ENCODE measurements around the gene RPP30. TPM values are rescaled to one million over a fixed set of nuclear protein-coding genes. Genes with fewer than 3 reads are reported as not detected.

The RPP30 gene
- total and polyA plus RNA-seq, 9 of the 15 experiments (the other 6 are each of a cell fraction or from before 2014, with no cell fraction given): 37.3 to 170 (median 69.1) TPM

- CTCF ChIA-PET (ENCODE audit: low intra/inter-chr PET ratio): no interaction called here
- BruUV-seq (replicated peaks): no TSS peak
- peak; percentile 60 to 74 (median 68) for DNase-seq (ENCODE audit: extremely low read depth in 1 of 4, low spot score in 3 of 4)
- H3K36me3 ChIP-seq (ENCODE audit: control insufficient read depth, insufficient read depth, low read length): no peaks in the 10 kb centered on the region
- peak; percentile 97 for ATAC-seq
- H3K79me2 ChIP-seq (ENCODE audit: control insufficient read depth, insufficient read depth, low read length): no peaks in the 10 kb centered on the region
- peaks cover 0 to 15% of the 10 kb centered on the region in 2 experiments; a peak in 3 of 5 replicates for H3K4me1 ChIP-seq (replicated peaks in 1 of 2; ENCODE audit: control insufficient read depth in 2 of 2, insufficient read depth in 2 of 2, low read length in 2 of 2)
- no peaks in the 10 kb centered on the region for H4K20me1 ChIP-seq (replicated peaks; ENCODE audit: control insufficient read depth, insufficient read depth, low read length)
- peak within 1 kb of the TSS; percentile 66 for H3K4me2 ChIP-seq (ENCODE audit: insufficient read depth, low read length)
- peak within 1 kb of the TSS; percentile 83 for H2AFZ ChIP-seq (ENCODE audit: low read depth, low read length)
- WGBS (ENCODE audit: insufficient coverage, low coverage, missing lambda C conversion rate): 3% methylated on average over 10 of the region's 104 CpGs
- in situ Hi-C loops (cut with MboI): loop anchor here (10.0 to 25.0 kb wide), 2 partner anchors 103 to 1421 kb away; no protein-coding TSS in a partner anchor
- no peak within 1 kb of the TSS for H3K27ac ChIP-seq (ENCODE audit: extremely low read depth, low read depth, low read length)
- POLR2A ChIA-PET: no interaction called here
- H3K27me3 ChIP-seq (ENCODE audit: control insufficient read depth in 2 of 2, insufficient read depth in 2 of 2, low read length in 2 of 2): peaks cover 8 to 13% of the 10 kb centered on the region in 2 experiments; a peak in 4 of 5 replicates
- no peaks in the 10 kb centered on the region for H3K9me3 ChIP-seq (replicated peaks; ENCODE audit: control insufficient read depth, insufficient read depth, low read depth, low read length)
- intact Hi-C loops (cut with micrococcal nuclease): no loop called here
- H3K9ac ChIP-seq (ENCODE audit: insufficient read depth in 1 of 2, low read depth in 2 of 2, low read length in 2 of 2): peak within 1 kb of the TSS in 1 of 2 experiments; percentile 90; a peak in 3 of 4 replicates
- peak within 1 kb of the TSS; percentile 54 for H3K4me3 ChIP-seq
- no peaks in the 10 kb centered on the region for H3K9me1 ChIP-seq (ENCODE audit: control insufficient read depth, insufficient read depth, low read length)
- FAIRE-seq: no peak
- TF ChIP-seq HMG20B (CRISPR knock-in tag; IDR thresholded peaks at IDR 0.05) (no peak), TAF9B (IDR thresholded peaks at IDR 0.05; ENCODE audit: partially characterized antibody) (no peak), RB1 (IDR thresholded peaks at IDR 0.05; ENCODE audit: low read depth) (peak; percentile 28; the same call in 1 of the 2 replicates), NONO (IDR thresholded peaks at IDR 0.05; ENCODE audit: low read depth in 2 of 2, low read length in 1 of 2) (0 out of 4 replicates have a peak, but pooled peaks of 1 of the 2 experiments have one; percentile 43), CTBP1 (IDR thresholded peaks at IDR 0.05; ENCODE audit: borderline replicate concordance) (peak; percentile 94), ZBTB12 (CRISPR knock-in tag; IDR thresholded peaks at IDR 0.05) (no peak), E2F6 (IDR thresholded peaks at IDR 0.05; ENCODE audit: borderline replicate concordance in 1 of 2, extremely low read depth in 1 of 2, insufficient read depth in 1 of 2, insufficient read length in 1 of 2, low read depth in 1 of 2, low read length in 1 of 2, poor library complexity in 1 of 2, severe bottlenecking in 1 of 2) (peak in 1 of 2 experiments; percentile 56), SMC3 (conservative IDR thresholded peaks at IDR 0.05; ENCODE audit: insufficient read depth, low read depth, low read length) (0 out of 2 replicates have a peak, but pooled peaks have one; percentile 11), HNRNPLL (IDR thresholded peaks at IDR 0.05; ENCODE audit: low read depth, low read length, poor library complexity, severe bottlenecking) (peak; percentile 86), DNMT1 (IDR thresholded peaks at IDR 0.05) (no peak), CTCFL (IDR thresholded peaks at IDR 0.05; ENCODE audit: borderline replicate concordance, insufficient read depth, low read depth, low read length, poor library complexity, severe bottlenecking) (peak; percentile 93), ILF3 (IDR thresholded peaks at IDR 0.05; ENCODE audit: borderline replicate concordance) (peak; percentile 33; the same call in 1 of the 2 replicates)
Measured at GRCh38 chr10:90857635-90858460, 13.9 kb upstream of the RPP30 start, which contains the start of gene HTR7. HTR7 (minus strand) TSS chr10:90858039; CDS start chr10:90857671, 368 bp downstream.

All from K562 (cell line).